ENCODE data around the gene NBAS. TPM values are rescaled to one million over a fixed set of nuclear protein-coding genes. Genes with fewer than 3 reads are reported as not detected.
"Not testable (repeated sequence)": the region's sequence is repeated elsewhere in the genome, so short reads cannot be mapped to it uniquely, and the experiment has no call there.

The NBAS gene
- total RNA-seq, 2 experiments from 2014 or later: 28.2 to 31.8 TPM

- no peak for DNase-seq
- Mint-ChIP-seq H3K27ac (no peak overlapping the region), H3K4me3 (no peak overlapping the region), H3K27me3 (ENCODE audit: low read depth) (no peaks in the 10 kb centered on the region), H3K4me1 (ENCODE audit: low read depth) (no peaks in the 10 kb centered on the region), H3K36me3 (ENCODE audit: low read depth) (peaks cover 19% of the 10 kb centered on the region), H3K9me3 (ENCODE audit: insufficient read depth) (no peaks in the 10 kb centered on the region)
- ATAC-seq: no peak
- ChIA-PET CTCF (no interaction called here), POLR2A (interaction anchor here (0.6 kb wide), 1 partner anchor 571 kb away, joined by 3 read pairs; no protein-coding TSS in a partner anchor)
Measured at GRCh38 chr2:15272942-15273341, 288.2 kb downstream of the NBAS start.

- ATAC-seq (no peak), DNase-seq (no peak)
- no peaks in the 10 kb centered on the region for H3K27me3 Mint-ChIP-seq (ENCODE audit: low read depth)
- ChIA-PET CTCF (no interaction called here), POLR2A (interaction anchor here (0.6 kb wide), 1 partner anchor 571 kb away, joined by 3 read pairs; no protein-coding TSS in a partner anchor)
- peaks cover 16% of the 10 kb centered on the region for H3K36me3 Mint-ChIP-seq (ENCODE audit: low read depth)
- H3K4me3 Mint-ChIP-seq: no peak overlapping the region
- H3K4me1 Mint-ChIP-seq (ENCODE audit: low read depth): no peaks in the 10 kb centered on the region
- no peaks in the 10 kb centered on the region for H3K9me3 Mint-ChIP-seq (ENCODE audit: insufficient read depth)
- H3K27ac Mint-ChIP-seq: no peak overlapping the region
Measured at GRCh38 chr2:15271941-15272542, 289.1 kb downstream of the NBAS start.

GRCh38 chr2:15271276-15271675 lies 289.9 kb downstream of the NBAS start:
- ChIA-PET CTCF (no interaction called here), POLR2A (no interaction called here)
- H3K27ac Mint-ChIP-seq: no peak overlapping the region
- H3K36me3 Mint-ChIP-seq (ENCODE audit: low read depth): peaks cover 15% of the 10 kb centered on the region
- no peak for ATAC-seq
- H3K9me3 Mint-ChIP-seq (ENCODE audit: insufficient read depth): no peaks in the 10 kb centered on the region
- no peak overlapping the region for H3K4me3 Mint-ChIP-seq
- H3K4me1 Mint-ChIP-seq (ENCODE audit: low read depth): no peaks in the 10 kb centered on the region
- H3K27me3 Mint-ChIP-seq (ENCODE audit: low read depth): no peaks in the 10 kb centered on the region
- DNase-seq: no peak

- Mint-ChIP-seq H3K4me3 (no peak overlapping the region), H3K27ac (no peak overlapping the region), H3K36me3 (ENCODE audit: low read depth) (peaks cover 5% of the 10 kb centered on the region), H3K4me1 (ENCODE audit: low read depth) (no peaks in the 10 kb centered on the region), H3K9me3 (ENCODE audit: insufficient read depth) (no peaks in the 10 kb centered on the region), H3K27me3 (ENCODE audit: low read depth) (no peaks in the 10 kb centered on the region)
- ChIA-PET CTCF (no interaction called here), POLR2A (no interaction called here)
- DNase-seq (no peak), ATAC-seq (no peak)
Measured at GRCh38 chr2:15269043-15269442, 292.1 kb downstream of the NBAS start.

GRCh38 chr2:15265889-15266288 lies 295.2 kb downstream of the NBAS start:
- Mint-ChIP-seq H3K27ac (no peak overlapping the region), H3K4me1 (ENCODE audit: low read depth) (no peaks in the 10 kb centered on the region), H3K9me3 (ENCODE audit: insufficient read depth) (no peaks in the 10 kb centered on the region), H3K4me3 (no peak overlapping the region), H3K36me3 (ENCODE audit: low read depth) (peaks cover 12% of the 10 kb centered on the region), H3K27me3 (ENCODE audit: low read depth) (no peaks in the 10 kb centered on the region)
- CTCF ChIA-PET: no interaction called here
- DNase-seq (no peak), ATAC-seq (no peak)
- POLR2A ChIA-PET: no interaction called here

GRCh38 chr2:15263976-15264685 lies 297.0 kb downstream of the NBAS start:
- H3K4me3 Mint-ChIP-seq: no peak overlapping the region
- ATAC-seq: no peak
- H3K36me3 Mint-ChIP-seq (ENCODE audit: low read depth): peaks cover 16% of the 10 kb centered on the region
- ChIA-PET POLR2A (no interaction called here), CTCF (interaction anchor here (0.9 to 1.0 kb wide), 2 partner anchors 11 to 13 kb away, joined by 3 read pairs; no protein-coding TSS in a partner anchor)
- no peak for DNase-seq
- H3K27ac Mint-ChIP-seq: no peak overlapping the region
- no peaks in the 10 kb centered on the region for H3K4me1 Mint-ChIP-seq (ENCODE audit: low read depth)
- H3K27me3 Mint-ChIP-seq (ENCODE audit: low read depth): no peaks in the 10 kb centered on the region
- no peaks in the 10 kb centered on the region for H3K9me3 Mint-ChIP-seq (ENCODE audit: insufficient read depth)

GRCh38 chr2:15262792-15263191 lies 298.3 kb downstream of the NBAS start:
- no peak overlapping the region for H3K27ac Mint-ChIP-seq
- ChIA-PET CTCF (no interaction called here), POLR2A (no interaction called here)
- H3K4me1 Mint-ChIP-seq (ENCODE audit: low read depth): no peaks in the 10 kb centered on the region
- DNase-seq: no peak
- peaks cover 19% of the 10 kb centered on the region for H3K36me3 Mint-ChIP-seq (ENCODE audit: low read depth)
- ATAC-seq: no peak
- no peaks in the 10 kb centered on the region for H3K27me3 Mint-ChIP-seq (ENCODE audit: low read depth)
- no peaks in the 10 kb centered on the region for H3K9me3 Mint-ChIP-seq (ENCODE audit: insufficient read depth)
- no peak overlapping the region for H3K4me3 Mint-ChIP-seq

- POLR2A ChIA-PET: no interaction called here
- CTCF ChIA-PET: interaction anchor here (1.2 kb wide), 1 partner anchor 8 kb away, joined by 5 read pairs; no protein-coding TSS in a partner anchor
- no peak overlapping the region for H3K4me3 Mint-ChIP-seq
- H3K4me1 Mint-ChIP-seq (ENCODE audit: low read depth): no peaks in the 10 kb centered on the region
- no peaks in the 10 kb centered on the region for H3K9me3 Mint-ChIP-seq (ENCODE audit: insufficient read depth)
- peaks cover 16% of the 10 kb centered on the region for H3K36me3 Mint-ChIP-seq (ENCODE audit: low read depth)
- no peaks in the 10 kb centered on the region for H3K27me3 Mint-ChIP-seq (ENCODE audit: low read depth)
- DNase-seq: no peak
- ATAC-seq: no peak
- no peak overlapping the region for H3K27ac Mint-ChIP-seq
Measured at GRCh38 chr2:15260835-15261234, 300.3 kb downstream of the NBAS start.

GRCh38 chr2:15260196-15260595 lies 300.9 kb downstream of the NBAS start:
- Mint-ChIP-seq H3K4me3 (no peak overlapping the region), H3K9me3 (ENCODE audit: insufficient read depth) (no peaks in the 10 kb centered on the region), H3K27ac (no peak overlapping the region), H3K36me3 (ENCODE audit: low read depth) (peaks cover 15% of the 10 kb centered on the region), H3K27me3 (ENCODE audit: low read depth) (no peaks in the 10 kb centered on the region), H3K4me1 (ENCODE audit: low read depth) (no peaks in the 10 kb centered on the region)
- ATAC-seq: no peak
- ChIA-PET CTCF (interaction anchor here (0.6 kb wide), 1 partner anchor 89 kb away, joined by 3 read pairs; no protein-coding TSS in a partner anchor), POLR2A (no interaction called here)
- DNase-seq: no peak

- Mint-ChIP-seq H3K36me3 (ENCODE audit: low read depth) (peaks cover 15% of the 10 kb centered on the region), H3K27me3 (ENCODE audit: low read depth) (no peaks in the 10 kb centered on the region), H3K9me3 (ENCODE audit: insufficient read depth) (no peaks in the 10 kb centered on the region), H3K27ac (no peak overlapping the region), H3K4me1 (ENCODE audit: low read depth) (no peaks in the 10 kb centered on the region), H3K4me3 (no peak overlapping the region)
- ATAC-seq: no peak
- DNase-seq: no peak
- CTCF ChIA-PET: interaction anchor here (0.6 kb wide), 1 partner anchor 89 kb away, joined by 3 read pairs; no protein-coding TSS in a partner anchor
- POLR2A ChIA-PET: no interaction called here
Measured at GRCh38 chr2:15259356-15259756, 301.8 kb downstream of the NBAS start.

GRCh38 chr2:15258385-15258784 lies 302.7 kb downstream of the NBAS start:
- ATAC-seq; DNase-seq; H3K4me1 Mint-ChIP-seq (ENCODE audit: low read depth); H3K27me3 Mint-ChIP-seq (ENCODE audit: low read depth); POLR2A ChIA-PET; H3K9me3 Mint-ChIP-seq (ENCODE audit: insufficient read depth); H3K4me3 Mint-ChIP-seq; H3K27ac Mint-ChIP-seq: not testable (repeated sequence)
- CTCF ChIA-PET: interaction anchor here (1.0 kb wide), 1 partner anchor 64 kb away, joined by 3 read pairs; no protein-coding TSS in a partner anchor
- H3K36me3 Mint-ChIP-seq (ENCODE audit: low read depth): peaks cover 15% of the 10 kb centered on the region

- peaks cover 12% of the 10 kb centered on the region for H3K36me3 Mint-ChIP-seq (ENCODE audit: low read depth)
- no peaks in the 10 kb centered on the region for H3K27me3 Mint-ChIP-seq (ENCODE audit: low read depth)
Measured at GRCh38 chr2:15253835-15254286, 307.3 kb downstream of the NBAS start.

More at GRCh38 chr2:15253835-15254286, 307.3 kb downstream of the NBAS start:
- Mint-ChIP-seq H3K4me1 (ENCODE audit: low read depth) (no peaks in the 10 kb centered on the region), H3K9me3 (ENCODE audit: insufficient read depth) (no peaks in the 10 kb centered on the region), H3K4me3 (no peak overlapping the region), H3K27ac (no peak overlapping the region)
- CTCF ChIA-PET: no interaction called here
- DNase-seq (no peak), ATAC-seq (no peak)
- POLR2A ChIA-PET: no interaction called here
